IPS DF 4.7 (cell line): ENCODE data around the gene PC.

Source experiments
- DNase-seq: peaks from one replicate; pipeline ENCODE4 v3.0.0-alpha.2; 2013; ENCODE audit warnings: low spot score; ENCODE audit errors: extremely low read depth

Gene PC

GRCh38 chr11:66957971-66958231 lies 282 bp downstream of the PC start:
- no peak for DNase-seq

- DNase-seq: no peak
These were observed 1.4 kb downstream of the PC start for GRCh38 chr11:66956689-66957290.

DNA sequence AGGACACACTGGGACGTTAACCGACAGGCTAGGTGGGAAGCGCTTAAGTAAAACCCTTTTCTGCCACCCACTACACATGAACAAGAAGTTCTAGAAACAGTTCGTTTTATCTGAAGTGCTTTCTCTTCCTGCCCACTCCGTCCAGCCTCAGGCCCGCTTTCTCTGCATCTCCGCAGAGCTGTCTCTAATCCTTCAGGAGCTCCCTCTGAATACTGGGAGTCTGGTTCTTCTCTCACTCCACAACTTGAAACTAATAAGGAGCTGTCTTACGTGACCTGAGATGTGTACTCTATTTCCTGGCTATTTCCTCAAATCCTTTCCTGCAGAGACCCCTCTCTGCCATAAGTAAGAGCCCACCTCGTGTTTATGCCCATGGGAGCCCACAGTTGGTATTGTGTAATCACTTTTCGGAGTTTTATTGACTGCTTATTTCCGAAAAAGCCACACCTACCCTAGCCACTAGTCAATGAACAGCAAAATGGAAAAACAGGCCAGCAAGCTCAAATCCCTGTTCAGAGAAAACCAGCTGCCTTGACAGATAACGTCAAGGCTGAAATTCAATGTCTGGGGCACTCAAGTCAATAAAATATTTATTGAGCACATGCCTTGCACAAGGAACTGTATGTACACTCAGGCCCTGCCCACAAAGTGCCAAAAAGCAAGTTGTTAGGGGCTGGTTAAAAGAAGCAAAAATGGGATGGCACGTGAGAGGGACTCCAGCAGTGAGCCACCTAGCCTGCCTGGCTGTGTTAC lies 4.9 kb downstream of the PC start:
- no peak for DNase-seq

GRCh38 chr11:66951927-66952337 lies 6.3 kb downstream of the PC start:
- no peak for DNase-seq

- no peak for DNase-seq
These were observed 7.0 kb downstream of the PC start for GRCh38 chr11:66951135-66951534.

DNA sequence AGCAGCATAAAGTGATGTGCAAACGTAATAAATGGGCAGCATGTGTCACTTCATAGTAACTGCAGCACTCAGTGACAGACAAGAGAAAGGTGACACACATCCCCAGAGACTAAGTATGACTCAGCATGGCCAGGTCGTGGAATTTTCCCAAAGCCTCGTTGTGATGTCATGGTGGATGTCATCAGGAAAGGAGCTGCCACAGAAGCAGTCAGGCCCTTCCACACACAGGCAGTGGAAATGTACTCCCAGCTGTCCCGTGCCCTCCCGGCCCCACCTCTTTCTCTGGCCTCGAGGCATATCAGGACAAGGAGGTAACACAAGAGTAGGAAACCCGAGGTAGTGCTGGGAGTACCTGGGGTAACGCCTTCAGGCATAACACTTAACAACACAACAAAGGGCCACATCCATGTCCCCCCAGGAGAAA lies 8.1 kb downstream of the PC start:
- DNase-seq: no peak

DNA sequence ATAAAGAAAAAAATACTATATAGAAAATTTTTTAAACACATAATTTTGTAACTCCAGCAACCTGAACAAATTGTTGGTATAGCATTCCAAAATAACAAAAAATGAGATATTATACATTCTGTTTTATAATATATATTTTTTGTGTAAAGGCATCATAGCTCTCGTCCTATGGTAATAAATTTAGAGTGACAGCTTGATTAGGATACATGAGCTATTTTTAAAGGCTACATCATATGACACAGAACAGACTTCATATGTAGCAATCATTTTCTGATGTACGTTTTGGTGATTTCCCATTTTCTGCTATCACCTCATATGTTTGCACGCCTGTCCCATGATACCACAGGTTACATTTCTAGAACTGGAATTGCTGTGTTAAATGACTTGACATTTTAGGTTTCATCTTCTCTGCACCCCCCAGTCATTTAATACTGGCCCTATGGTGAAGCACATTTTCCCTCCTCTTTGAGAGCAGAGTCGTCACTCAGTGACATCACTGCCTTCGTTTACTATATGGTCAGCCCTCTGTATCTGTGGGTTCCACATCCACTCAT lies 19.5 kb downstream of the PC start:
- no peak for DNase-seq

DNA sequence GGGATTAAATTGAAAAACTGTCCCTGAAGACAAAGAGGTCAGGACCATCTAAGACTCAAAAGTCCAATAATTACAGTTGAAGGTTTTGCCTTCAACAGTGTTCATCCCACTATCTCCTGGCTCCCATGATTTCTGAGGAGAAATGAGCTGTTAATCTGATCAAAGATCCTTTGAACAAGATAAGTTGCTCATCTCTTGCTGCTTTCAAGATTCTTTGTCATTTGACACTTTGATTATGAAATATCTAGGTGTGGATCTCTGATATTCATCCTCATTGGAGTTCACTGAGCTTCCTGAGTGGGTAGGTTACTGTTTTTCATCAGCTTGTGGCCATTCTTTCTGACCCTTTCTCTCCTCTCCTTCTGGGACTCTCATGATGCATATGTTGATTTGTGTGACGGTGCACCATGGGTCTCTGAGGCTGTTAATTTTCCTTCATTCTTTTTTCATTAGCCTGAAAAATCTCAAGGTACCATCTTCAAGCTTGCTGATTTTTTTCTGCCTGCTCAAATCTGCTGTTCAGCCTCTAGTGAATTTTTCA lies 20.9 kb downstream of the PC start:
- DNase-seq: no peak

DNA sequence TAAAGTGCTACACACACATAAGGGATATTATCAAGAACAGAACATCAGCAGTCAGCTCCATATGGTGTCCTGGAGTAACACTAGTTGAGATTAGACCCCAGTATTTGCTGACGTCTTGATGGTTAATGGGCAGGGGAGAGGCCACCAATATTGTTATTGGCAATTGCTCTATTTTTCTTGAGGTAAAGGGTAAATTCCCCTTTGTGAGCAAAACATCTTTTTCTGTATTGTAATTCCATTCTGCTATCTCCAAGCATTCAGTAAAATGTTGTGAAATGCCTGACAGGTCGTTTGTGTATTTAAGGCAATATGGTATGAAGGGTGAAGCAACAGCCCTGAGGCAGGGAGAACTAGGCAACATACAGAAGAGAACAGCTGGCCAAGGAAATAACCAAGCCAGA lies 21.9 kb downstream of the PC start:
- no peak for DNase-seq

GRCh38 chr11:66934950-66935779 lies 23.0 kb downstream of the PC start:
- no peak for DNase-seq

- DNase-seq: no peak
These were observed 24.7 kb downstream of the PC start for GRCh38 chr11:66933531-66933930.

GRCh38 chr11:66932543-66932942 lies 25.6 kb downstream of the PC start:
- DNase-seq: no peak

GRCh38 chr11:66929753-66930152 lies 28.4 kb downstream of the PC start:
- no peak for DNase-seq

DNA sequence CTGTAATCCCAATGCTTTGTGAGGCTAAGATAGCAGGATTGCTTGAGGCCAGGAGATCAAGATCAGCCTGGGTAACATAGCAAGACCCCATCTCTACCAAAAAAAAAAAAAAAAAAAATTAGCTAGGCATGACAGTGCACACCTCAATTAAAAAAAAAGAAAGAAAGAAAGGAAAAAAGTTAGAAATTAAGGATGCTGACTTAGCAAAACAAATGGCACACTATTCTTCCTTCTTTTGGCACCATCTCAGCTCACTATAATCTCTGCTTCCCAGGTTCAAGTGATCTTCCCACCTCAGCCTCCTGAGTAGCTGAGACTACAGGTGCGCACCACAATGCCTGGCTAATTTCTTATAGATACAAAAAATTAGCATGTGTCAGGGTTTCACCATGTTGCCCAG lies 33.9 kb downstream of the PC start:
- DNase-seq: no peak

GRCh38 chr11:66922551-66922950 lies 35.6 kb downstream of the PC start:
- DNase-seq: no peak

DNA sequence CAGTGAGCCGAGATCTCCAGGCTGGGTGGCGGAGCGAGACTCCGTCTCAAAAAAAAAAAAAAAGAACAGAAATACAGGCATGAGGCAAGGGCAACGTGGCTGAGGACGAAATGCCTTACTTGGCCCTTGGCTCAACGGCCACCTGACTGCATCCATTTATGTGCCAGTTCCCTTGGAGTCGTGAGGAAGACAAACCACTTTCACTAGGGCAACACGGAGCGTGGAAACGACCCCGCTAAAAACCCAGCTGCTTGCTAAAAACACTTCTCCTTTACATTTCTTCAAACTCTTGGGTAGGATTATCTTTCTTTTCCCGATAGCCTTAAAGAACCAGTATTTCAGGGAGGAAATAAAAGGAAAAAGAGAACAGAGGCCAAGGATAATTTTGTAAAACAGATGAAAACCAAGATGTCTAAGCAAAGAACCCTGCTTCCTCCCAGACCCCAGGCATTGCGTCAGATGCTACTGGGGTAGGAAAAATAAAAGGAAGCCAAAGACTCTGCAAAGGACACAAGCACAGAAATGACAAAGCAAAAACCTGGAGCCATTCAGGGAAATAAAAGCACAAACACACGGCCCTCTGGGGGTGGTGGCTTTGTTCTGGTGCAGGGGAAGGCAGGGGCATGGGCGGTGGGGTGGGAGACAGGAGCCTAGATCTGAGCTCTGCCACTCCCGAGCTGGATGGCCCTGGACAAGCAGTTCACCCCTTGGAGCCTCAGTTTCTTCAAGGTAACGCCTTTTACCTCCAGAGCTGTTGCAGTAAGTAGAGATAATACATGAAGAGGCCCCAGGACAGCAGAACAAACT lies 37.0 kb downstream of the PC start:
- DNase-seq: no peak

DNA sequence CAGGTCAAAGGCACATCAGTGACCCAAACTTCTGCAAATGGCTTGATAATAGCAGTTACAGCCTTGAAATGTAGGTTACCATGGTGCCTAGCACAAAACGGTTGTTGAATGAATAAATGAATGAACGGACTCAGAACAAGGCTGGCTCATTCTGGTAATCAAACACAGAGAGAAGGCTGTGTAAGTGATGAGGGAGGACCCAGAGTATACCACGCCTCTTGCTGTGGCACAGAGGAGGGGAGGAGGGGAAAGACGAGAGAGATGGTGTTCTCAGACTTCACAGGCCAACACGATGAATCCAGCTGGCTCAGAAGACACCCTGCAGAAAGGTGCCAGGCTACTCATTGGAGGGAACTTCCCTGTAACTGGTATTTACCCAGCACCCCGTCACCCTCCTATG lies 38.3 kb downstream of the PC start:
- no peak for DNase-seq

- no peak for DNase-seq
These were observed 39.4 kb downstream of the PC start for GRCh38 chr11:66918741-66919140.

DNA sequence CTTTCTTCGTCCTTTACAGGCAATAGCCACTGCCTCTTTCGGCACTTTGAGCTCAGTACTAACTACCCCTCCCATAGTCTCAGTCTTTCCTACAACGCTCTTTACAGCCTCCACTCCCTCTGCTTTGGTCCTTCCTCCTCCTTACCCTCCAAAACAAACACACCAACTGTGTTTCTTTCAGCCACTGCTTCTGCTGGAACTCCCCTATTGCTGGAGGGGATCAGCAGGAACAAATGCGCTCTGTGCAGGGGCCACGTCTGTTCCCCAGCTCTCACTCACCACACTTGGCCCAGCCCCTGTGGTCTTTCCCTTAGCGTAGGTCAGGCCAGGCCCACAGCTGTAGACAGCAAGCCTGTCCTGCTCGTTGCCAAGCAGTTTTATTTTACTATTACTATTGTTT lies 42.3 kb downstream of the PC start:
- no peak for DNase-seq

GRCh38 chr11:66915046-66915832 lies 42.9 kb downstream of the PC start:
- no peak for DNase-seq
